Germinal center (tissue), 1 donor: Measurements from ENCODE around the gene PDXK.

Experiments
- DNase-seq: peaks from one replicate; pipeline ENCODE4 v3.0.0; 2012; ENCODE audit warnings: mixed read lengths, low spot score

Gene PDXK

DNA sequence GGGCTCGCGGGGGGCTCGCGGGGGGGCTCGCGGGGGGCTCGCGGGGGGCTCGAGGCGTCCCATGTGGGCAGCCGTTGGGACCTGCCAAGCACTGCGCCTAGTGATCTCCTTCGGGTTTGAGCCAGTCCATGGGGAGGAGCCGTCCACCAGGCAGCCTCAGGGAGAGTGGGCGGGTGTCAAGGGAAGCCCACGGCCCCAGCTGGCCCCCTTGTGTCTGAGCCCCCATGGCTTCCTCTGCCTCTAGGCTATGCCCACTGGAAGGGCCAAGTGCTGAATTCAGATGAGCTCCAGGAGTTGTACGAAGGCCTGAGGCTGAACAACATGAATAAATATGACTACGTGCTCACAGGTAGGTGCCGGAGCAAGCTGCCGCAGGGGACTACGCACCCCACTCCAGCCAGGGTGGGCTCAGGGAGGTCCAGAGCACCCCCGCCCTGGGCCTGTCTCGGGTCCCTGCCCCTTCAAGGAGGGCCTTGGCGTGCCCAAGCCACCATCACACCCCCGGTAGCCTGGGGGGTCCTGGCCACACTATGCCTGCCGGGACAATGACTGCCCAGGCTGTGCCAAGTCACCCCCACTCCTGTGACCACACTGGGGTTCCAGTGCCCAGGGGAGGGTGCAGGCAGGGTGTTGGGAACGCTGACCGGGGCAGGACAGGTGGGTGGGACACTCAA lies 22.6 kb downstream of the PDXK start:
- no peak for DNase-seq

DNA sequence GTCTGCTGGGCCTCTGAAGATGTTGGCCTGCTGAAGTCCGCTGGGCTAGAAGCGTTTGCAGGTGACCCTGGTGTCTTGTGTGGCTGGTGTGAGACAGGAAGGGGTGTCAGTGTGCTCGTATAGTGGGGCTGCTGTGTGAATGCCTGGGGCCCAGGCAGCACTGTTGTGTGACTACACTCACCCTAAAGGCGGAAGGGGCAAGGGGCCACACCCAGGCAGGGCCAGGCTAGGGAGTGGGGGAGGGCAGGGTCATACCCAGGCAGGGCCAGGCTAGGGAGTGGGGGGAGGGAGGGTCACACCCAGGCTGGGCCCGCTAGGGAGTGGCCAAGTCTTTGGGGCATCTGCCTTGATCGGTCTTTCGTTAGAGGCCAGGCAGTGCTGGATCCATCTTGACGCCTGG lies 25.0 kb downstream of the PDXK start:
- DNase-seq = no peak

DNA sequence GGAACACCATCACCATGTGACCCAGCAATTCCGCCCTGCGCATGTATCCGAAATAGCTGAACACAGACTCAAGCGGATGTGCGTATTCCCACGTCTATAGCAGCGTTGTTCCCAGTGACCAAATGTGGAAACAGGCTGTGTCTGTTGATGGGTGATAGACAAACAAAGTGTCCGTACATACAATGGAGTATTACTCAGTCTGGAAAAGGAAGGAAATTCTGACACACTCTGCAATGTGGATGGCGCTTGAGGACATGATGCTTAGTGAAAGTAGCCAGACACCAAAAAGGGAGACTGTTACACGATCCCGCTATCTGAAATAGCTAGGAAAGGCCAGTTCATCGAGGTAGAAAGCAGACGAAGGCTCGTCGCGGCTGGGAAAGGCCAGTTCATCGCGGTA lies 25.8 kb downstream of the PDXK start:
- DNase-seq = no peak

DNA sequence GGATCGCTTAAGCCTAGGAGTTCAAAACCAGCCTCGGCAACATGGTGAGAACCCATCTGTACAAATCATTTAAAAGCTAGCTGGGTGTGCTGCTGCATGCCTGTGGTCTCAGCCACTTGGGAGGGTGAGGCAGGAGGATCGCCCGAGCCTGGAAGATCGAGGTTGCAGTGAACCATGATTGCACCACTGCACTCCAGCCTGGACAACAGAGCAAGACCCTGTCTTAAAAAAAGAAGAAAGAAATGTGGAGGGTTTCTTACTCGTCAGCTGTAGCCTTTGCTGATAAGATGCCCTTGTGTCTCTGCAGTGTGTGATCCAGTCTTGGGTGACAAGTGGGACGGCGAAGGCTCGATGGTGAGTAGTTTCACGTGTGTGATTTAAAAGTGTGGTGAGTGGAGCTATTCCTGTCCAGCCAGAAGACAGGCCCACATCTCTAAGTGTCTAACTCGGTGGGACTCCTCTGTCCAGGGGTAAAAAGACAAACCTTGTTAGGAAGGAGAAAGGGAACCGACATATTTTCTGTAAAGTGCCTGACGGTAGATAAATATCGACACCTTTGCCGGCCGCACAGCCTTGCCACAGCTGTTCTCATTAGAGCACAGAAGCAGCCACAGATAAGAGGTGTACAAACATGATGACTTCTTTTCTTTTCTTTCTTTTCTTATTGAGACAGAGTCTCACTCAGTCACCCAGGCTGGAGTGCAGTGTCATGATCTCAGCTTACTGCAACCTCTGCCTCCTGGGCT lies 27.0 kb downstream of the PDXK start:
- DNase-seq = no peak

DNA sequence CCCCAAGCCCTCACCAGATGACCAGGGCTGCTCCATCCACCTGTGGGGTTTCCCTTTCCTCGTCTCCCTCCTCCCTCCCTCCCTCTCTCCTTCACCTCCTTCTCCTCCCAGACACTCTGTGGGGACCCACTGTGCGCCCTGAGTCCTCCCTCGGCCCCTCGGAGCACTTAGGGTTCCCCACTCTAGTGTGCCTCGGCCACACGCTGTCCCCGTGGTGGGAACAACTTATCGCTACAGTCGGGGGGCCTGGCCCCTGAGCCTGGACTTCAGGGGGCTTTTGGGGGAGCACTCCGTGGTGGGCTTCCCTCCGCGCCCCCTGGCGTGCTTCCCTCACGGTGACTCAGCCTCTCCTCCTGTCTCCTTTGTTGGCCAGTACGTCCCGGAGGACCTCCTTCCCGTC lies 29.7 kb downstream of the PDXK start:
- DNase-seq = no peak

DNA sequence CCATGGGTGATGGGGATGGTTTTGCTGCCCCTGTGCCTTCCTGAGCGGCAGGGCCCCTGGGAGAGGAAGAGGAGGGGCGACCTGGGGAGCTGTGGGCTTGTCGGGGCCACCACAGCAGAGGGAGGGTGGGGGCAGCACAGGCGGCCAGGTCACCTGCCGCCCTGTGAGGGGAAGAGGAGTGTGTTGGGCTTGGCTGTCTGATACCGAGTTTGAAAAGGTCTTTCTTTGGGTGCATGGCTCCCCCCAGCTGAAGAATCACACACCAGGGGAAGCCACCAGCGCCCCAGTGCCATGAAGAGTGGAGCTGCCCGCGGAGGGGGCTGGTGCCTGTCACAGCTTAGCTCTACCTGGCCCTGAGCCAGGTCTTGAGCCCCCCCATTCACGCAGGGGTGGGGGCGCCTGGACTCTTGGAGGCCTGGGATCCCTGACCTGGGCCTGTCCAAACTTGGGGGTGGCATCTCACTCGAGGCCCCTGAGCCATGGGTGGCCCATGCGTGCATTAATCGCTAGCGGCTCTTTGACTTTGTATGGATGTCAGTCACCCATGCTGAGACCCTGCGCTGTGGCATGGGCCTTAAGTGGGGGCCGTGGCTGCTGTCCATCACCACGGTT lies 30.8 kb downstream of the PDXK start:
- no peak for DNase-seq

DNA sequence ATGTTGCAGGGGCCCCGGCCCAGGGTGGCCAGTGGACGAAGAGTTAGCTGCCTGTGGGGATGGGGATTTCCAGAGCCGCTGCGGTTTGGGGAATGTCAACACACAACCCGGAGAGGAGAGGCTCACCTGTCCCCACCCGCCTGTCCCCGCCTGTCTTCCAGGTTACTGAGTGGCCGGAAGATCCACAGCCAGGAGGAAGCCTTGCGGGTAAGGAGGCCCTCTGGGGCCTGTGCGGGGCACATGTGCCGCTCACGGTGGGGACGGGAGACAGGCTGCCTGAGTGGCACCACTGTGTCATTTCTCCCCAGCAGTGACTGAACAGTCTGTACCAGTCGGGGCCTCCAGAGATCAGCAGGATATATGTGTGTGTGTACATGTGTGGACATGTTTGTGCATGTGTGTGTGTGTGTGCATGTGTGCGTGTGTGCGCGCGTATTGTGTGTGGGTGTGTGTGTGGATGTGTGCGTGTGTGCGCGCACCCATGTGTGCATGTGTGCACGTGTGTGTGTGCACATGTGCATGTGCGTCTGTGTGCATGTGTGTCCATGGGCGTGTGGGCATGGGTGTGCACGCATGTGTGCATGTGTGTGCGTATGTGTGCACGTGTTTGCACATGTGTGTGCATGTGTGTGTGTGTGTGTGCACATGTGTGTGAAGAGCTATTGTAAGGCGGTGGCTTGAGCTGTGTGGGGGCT lies 31.6 kb downstream of the PDXK start:
- DNase-seq = no peak

GRCh38 chr21:43751955-43752591 lies 33.1 kb downstream of the PDXK start:
- no peak for DNase-seq

DNA sequence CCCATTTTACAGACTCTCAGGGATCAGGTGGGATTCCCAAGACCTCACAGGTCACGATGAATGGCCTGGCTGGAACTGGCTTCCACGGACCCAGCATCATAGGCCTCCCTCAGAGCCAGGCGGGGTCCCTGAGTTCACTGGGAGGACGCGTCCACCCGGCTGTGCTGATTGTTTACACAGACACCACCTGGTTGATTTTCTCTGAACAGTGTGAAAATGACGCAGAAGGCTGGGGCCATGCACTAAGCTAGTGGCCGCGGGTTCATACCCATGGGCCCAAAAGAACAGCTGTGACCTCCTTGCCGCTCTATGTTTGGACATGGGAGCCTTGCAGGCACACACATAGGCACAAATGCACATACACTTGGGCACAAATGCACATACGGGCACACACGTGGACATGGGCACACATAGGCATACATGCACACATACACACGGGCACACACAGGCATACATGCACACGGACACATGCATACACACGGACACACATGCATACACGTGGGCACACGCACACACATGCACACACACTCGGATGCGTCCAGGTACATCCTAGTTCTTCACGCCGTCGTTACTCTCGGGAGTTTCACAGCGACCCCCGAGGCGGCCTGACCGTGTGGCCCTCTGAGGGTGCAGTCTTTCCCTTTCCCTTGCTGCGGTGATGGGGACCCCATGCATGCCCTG lies 34.0 kb downstream of the PDXK start:
- DNase-seq = no peak

- no peak for DNase-seq
Measured at GRCh38 chr21:43753439-43753799, 34.5 kb downstream of the PDXK start.

- no peak for DNase-seq
Measured at GRCh38 chr21:43754948-43755781, 36.2 kb downstream of the PDXK start.

DNA sequence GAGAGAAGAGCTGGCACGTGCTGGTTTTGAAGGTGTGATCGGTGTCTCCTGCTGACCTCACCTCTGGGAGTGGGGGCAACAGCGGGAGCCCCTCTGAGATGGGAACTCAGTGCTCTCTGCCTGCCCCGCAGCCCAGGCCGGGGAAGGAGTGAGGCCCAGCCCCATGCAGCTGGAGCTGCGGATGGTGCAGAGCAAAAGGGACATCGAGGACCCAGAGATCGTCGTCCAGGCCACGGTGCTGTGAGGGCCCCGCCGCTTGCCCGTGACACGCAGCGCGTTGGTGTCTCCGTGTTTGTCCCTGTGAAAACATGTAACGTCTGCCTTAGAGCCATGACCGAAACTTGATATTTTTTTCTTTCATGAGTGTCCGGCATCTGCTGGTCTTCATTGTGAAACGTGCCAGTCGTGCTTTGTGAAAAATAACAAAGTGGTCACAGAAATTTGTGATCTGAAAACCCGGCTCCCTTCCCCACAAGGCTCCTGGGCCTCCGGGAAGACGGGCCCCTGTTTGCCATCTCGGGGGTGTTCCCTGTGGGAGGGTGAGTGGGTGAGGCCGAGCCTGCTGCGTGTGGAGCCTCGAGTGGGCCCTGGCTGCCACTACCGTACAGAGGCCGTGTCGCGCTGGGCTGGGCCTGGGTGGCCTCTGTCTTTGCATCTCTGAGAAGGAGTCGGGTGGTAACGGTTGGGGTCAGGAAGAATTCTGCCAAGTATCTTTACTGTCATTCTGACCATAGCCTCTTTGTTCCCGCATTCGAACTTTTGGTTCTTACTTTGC lies 37.1 kb downstream of the PDXK start:
- no peak for DNase-seq

DNA sequence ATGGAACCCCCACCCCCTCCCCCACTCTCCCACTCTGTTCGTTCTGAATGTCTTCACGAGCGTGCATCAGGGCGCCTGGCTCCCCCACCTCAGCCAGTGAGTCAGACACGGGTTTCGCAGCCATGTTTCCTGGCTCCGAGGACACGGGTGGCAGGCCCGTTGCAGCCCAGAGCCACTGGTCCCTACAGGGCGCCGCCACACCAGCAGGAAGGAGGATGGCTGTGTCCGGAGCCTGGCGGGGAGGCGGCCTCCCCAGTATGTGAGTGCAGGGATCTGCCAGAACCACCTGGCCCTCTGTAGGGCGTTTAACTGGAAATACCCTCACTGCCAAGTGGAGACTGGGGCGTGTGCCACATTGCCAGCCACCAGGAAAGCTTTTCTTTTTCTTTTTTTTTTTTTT lies 38.7 kb downstream of the PDXK start:
- DNase-seq = no peak

DNA sequence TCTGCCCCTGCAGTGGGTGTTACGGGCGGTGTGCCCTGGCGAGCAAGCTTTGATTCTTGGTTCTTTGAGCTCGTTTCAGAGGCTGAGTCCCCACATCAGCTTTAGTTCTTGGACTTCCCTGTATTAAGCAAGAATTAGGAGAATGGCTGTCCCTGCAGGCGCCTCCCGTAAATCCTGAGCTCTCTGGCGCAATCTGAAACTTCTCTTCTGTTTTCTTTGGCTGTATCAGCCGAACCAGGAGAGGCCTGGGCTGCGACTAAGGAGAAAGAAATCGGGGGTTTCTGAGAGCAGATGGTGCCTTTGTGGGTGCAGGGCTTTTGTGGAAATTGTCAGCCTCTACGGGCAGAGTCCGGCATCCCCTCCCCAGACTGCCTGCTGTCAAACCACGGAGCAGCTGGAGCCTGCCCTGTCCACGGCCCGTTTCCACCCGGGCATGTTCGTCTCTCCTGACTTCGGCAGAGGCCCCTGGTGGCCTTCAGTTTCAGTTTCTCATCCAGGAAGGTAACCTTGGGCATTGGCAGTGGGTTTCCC lies 39.2 kb downstream of the PDXK start:
- no peak for DNase-seq

GRCh38 chr21:43758811-43759210 lies 39.9 kb downstream of the PDXK start:
- DNase-seq = no peak

DNA sequence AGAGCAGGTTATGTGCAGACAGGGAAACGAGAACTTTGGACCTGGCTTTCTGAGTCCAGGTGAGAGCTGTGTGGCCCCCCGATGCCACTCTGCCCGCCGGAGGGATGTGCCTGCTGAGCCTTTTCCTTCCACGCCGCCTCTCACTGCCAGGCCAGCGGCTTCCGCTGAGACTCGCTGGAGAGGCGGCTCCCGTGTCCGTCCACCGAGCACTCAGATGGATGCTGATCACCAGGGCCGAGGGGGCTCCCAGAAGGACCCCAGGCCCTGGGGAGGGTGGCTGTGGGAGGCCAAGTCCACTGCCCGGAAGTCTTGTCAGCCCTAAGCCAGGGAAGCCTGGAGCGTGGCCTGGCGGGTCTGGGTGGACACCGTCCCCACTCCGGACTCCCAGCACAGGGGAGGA lies 40.7 kb downstream of the PDXK start:
- DNase-seq = no peak

DNA sequence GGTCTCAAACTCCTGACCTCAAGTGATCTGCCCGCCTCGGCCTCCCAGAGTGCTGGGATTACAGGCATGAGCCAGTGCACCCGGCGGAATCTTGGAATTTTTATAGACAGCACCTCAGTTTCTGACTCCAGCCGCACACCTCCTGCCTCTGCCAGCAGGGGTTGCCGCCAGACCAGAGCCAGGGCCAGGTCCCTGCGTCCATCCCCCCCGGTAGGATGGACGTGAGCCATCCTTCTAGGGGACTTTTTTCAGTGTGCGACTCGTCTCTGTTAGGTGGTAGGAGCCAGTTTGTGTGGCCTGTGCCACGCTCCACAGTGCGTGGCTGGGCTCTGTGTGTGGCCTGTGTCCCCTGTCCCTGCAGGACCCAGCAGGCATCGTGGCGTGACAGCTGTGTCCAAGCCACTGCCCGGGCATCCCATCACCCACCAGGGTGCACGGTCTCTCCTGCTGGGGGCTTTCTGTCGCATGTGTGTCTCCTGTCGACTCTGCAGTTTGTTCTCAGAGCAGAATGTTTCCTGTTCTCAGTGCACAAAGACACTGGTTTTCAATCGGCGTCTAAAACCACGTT lies 41.5 kb downstream of the PDXK start:
- DNase-seq = no peak

DNA sequence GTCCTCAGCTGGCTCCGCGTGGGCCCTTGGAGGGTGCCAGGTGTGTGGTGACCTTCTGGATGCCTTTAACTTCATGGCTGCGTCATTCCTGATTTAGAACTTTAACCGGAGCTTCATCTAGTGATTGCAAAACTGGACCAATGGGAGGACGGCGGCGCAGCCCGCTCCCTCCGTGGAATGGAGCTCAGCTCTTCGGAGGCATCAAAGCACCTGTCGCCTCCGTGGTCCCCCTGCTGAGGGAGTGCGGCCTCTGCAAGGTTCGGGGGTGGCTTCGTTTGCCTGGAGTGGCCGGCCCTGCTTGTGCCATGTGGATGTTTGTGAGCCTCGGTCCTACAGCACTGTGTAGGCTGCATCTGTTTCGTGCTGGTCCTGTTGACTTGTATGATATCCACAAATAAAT lies 43.0 kb downstream of the PDXK start:
- DNase-seq = no peak

DNA sequence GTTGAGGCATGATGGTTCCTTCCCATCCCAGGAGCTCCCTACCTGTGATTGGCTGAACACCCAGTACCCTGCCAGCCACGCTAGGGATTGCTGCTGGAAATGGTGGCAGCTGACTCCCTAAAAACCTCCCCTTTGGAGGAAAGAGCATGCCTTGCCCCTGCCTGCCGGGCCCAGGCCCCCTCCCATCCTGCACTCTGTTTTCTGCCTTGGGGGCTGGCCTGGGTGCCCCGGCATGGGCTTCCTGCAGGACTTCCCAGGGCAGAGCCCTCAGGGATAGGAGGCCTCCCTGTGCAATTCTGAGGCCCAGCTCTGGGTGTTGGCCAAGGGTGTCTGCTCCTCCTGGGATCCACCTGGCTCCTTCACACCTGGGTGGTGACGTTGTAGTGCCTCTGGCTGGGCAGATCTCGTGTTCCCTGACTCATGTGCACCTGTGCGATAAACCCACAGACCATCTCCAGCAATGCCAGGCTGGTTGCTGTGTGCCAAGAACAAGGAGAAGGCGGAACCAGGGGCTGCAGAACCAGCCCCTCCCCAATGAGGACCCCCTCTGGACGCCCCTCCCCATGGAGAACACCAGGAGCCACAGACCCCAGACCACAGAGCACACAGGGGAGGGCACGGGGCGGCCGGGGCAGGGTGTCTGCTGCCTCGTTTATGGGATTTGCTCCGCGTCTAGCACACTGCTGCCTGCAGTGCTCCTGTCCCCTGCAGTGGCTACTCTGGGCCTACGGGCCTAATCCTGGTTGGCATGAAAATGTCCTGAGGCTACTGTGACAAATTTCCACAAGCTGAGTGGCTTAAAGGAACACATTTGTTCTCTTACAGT lies 43.6 kb downstream of the PDXK start:
- DNase-seq = no peak
